ENCODE results near the gene TMEM231. TPM values are rescaled to one million over a fixed set of nuclear protein-coding genes. Genes with fewer than 3 reads are reported as not detected.

TMEM231 gene
- total and polyA plus RNA-seq, 9 of the 15 experiments (the other 6 are each of a cell fraction or from before 2014, with no cell fraction given), result 1.6 to 27.6 (median 9.1) TPM

DNA sequence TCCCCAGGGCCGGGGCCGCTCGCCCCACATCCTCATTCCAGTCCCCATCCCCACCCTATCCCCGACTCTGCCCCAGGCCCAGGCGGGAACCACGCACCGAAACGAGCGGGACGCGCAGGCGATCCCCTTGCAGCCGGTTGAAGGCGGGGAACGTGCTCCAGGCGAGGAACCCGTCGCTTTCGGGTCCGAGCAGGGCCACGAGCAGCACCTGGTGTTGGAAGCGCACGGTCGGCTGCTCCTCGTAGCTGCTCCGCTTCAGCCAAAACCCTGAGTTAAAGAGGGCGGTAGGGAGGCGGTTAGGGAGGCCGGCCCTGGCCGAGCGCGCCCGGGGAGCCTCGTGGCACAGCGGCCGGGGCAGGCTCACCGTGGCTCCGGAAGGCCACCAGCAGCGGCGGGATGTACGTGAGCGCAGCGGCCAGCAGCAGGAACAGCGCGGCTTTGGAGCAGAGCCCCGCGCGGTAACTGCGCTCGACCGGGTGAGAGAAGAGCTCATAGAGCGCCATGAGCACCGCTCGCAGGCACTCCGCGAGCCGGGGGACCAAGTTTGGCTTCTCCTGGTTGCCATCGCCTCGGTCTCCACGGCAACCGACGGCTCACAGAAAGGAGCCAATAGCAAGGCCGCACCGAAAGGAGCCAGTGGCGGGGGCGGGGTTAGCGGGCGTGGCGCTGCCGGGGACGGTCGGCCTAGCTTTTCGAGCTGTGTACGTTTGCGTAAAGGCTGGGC lies at the start of gene TMEM231 (continued):
- no peak for TF ChIP-seq ZNF764 (CRISPR knock-in tag; IDR thresholded peaks at IDR 0.05; ENCODE audit: low read depth)
- TF ChIP-seq TAF1 (IDR thresholded peaks at IDR 0.05; ENCODE audit: control insufficient read depth, extremely low read depth, insufficient read depth, low read length, severe bottlenecking), result peak; percentile 56
- TF ChIP-seq BRD4 (IDR thresholded peaks at IDR 0.05), result 0 out of 2 replicates have a peak, but pooled peaks have one; percentile 41
- no peak for TF ChIP-seq PHF20 (IDR thresholded peaks at IDR 0.05; ENCODE audit: partially characterized antibody)
- TF ChIP-seq, protein P1, sequence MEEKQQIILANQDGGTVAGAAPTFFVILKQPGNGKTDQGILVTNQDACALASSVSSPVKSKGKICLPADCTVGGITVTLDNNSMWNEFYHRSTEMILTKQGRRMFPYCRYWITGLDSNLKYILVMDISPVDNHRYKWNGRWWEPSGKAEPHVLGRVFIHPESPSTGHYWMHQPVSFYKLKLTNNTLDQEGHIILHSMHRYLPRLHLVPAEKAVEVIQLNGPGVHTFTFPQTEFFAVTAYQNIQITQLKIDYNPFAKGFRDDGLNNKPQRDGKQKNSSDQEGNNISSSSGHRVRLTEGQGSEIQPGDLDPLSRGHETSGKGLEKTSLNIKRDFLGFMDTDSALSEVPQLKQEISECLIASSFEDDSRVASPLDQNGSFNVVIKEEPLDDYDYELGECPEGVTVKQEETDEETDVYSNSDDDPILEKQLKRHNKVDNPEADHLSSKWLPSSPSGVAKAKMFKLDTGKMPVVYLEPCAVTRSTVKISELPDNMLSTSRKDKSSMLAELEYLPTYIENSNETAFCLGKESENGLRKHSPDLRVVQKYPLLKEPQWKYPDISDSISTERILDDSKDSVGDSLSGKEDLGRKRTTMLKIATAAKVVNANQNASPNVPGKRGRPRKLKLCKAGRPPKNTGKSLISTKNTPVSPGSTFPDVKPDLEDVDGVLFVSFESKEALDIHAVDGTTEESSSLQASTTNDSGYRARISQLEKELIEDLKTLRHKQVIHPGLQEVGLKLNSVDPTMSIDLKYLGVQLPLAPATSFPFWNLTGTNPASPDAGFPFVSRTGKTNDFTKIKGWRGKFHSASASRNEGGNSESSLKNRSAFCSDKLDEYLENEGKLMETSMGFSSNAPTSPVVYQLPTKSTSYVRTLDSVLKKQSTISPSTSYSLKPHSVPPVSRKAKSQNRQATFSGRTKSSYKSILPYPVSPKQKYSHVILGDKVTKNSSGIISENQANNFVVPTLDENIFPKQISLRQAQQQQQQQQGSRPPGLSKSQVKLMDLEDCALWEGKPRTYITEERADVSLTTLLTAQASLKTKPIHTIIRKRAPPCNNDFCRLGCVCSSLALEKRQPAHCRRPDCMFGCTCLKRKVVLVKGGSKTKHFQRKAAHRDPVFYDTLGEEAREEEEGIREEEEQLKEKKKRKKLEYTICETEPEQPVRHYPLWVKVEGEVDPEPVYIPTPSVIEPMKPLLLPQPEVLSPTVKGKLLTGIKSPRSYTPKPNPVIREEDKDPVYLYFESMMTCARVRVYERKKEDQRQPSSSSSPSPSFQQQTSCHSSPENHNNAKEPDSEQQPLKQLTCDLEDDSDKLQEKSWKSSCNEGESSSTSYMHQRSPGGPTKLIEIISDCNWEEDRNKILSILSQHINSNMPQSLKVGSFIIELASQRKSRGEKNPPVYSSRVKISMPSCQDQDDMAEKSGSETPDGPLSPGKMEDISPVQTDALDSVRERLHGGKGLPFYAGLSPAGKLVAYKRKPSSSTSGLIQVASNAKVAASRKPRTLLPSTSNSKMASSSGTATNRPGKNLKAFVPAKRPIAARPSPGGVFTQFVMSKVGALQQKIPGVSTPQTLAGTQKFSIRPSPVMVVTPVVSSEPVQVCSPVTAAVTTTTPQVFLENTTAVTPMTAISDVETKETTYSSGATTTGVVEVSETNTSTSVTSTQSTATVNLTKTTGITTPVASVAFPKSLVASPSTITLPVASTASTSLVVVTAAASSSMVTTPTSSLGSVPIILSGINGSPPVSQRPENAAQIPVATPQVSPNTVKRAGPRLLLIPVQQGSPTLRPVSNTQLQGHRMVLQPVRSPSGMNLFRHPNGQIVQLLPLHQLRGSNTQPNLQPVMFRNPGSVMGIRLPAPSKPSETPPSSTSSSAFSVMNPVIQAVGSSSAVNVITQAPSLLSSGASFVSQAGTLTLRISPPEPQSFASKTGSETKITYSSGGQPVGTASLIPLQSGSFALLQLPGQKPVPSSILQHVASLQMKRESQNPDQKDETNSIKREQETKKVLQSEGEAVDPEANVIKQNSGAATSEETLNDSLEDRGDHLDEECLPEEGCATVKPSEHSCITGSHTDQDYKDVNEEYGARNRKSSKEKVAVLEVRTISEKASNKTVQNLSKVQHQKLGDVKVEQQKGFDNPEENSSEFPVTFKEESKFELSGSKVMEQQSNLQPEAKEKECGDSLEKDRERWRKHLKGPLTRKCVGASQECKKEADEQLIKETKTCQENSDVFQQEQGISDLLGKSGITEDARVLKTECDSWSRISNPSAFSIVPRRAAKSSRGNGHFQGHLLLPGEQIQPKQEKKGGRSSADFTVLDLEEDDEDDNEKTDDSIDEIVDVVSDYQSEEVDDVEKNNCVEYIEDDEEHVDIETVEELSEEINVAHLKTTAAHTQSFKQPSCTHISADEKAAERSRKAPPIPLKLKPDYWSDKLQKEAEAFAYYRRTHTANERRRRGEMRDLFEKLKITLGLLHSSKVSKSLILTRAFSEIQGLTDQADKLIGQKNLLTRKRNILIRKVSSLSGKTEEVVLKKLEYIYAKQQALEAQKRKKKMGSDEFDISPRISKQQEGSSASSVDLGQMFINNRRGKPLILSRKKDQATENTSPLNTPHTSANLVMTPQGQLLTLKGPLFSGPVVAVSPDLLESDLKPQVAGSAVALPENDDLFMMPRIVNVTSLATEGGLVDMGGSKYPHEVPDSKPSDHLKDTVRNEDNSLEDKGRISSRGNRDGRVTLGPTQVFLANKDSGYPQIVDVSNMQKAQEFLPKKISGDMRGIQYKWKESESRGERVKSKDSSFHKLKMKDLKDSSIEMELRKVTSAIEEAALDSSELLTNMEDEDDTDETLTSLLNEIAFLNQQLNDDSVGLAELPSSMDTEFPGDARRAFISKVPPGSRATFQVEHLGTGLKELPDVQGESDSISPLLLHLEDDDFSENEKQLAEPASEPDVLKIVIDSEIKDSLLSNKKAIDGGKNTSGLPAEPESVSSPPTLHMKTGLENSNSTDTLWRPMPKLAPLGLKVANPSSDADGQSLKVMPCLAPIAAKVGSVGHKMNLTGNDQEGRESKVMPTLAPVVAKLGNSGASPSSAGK (IDR thresholded peaks at IDR 0.05), result peak; percentile 95
- TF ChIP-seq FOXP1 (CRISPR knock-in tag; IDR thresholded peaks at IDR 0.05), result peak; percentile 23; the same call in 1 of the 2 replicates
- peak in 1 of 2 experiments; percentile 35; a peak in 1 of 4 replicates for TF ChIP-seq TBL1XR1 (IDR thresholded peaks at IDR 0.05; ENCODE audit: low read length in 2 of 2)
- TF ChIP-seq TCF7L2 (IDR thresholded peaks at IDR 0.05; ENCODE audit: low read depth, low read length), result no peak
- peak; percentile 49; the same call in 1 of the 2 replicates for TF ChIP-seq RNF2 (IDR thresholded peaks at IDR 0.05)
- TF ChIP-seq SUPT5H (IDR thresholded peaks at IDR 0.05), result peak; percentile 34
- TF ChIP-seq, protein P2, sequence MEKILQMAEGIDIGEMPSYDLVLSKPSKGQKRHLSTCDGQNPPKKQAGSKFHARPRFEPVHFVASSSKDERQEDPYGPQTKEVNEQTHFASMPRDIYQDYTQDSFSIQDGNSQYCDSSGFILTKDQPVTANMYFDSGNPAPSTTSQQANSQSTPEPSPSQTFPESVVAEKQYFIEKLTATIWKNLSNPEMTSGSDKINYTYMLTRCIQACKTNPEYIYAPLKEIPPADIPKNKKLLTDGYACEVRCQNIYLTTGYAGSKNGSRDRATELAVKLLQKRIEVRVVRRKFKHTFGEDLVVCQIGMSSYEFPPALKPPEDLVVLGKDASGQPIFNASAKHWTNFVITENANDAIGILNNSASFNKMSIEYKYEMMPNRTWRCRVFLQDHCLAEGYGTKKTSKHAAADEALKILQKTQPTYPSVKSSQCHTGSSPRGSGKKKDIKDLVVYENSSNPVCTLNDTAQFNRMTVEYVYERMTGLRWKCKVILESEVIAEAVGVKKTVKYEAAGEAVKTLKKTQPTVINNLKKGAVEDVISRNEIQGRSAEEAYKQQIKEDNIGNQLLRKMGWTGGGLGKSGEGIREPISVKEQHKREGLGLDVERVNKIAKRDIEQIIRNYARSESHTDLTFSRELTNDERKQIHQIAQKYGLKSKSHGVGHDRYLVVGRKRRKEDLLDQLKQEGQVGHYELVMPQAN (IDR thresholded peaks at IDR 0.05; ENCODE audit: borderline replicate concordance), result peak; percentile 90
- no peak; the same call in 1 of the 2 replicates for TF ChIP-seq KDM2B (CRISPR knock-in tag; IDR thresholded peaks at IDR 0.05)
- no peak for TF ChIP-seq ZNF140 (CRISPR knock-in tag; IDR thresholded peaks at IDR 0.05)
- TF ChIP-seq U2AF2 (optimal IDR thresholded peaks at IDR 0.05; ENCODE audit: low read depth, low read length), result no peak
